PC-9 (cell line): ENCODE measurements around the gene ABCA1.

Source experiments
- CTCF ChIP-seq: fragments of 200-600 bp; sonication (generic); conservative IDR thresholded peaks from 2 replicates; pipeline ENCODE4 v1.6.1; 2017; ENCODE audit warnings: mixed run types, antibody characterized with exemption, mild to moderate bottlenecking, moderate library complexity
- EZH2 ChIP-seq: fragments of 200-600 bp; sonication (generic); IDR thresholded peaks from 2 replicates; pipeline ENCODE4 v1.8.0; 2017; ENCODE audit warnings: antibody characterized with exemption, low read depth

DNA sequence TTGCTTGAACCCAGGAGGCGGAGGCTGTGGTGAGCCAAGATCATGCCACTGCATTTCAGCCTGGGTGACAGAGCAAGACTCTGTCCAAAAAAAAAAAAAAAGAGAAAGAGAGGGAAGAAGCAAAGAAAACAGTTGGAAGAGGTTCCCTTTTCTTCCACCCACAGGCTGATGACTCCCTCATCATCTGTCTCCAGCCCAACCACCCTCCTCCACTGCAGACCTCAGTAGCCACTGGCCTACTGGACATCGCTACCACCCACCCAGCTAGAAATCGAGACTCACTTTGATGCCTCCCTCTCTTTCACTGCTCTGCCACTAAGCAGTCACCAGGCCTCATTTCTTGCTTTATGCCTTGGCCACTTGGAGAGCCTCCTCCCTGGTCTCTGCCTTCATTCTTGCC, 92.8 kb downstream of the ABCA1 start:
- TF ChIP-seq CTCF (no peak), EZH2 (no peak)
